HG02973 (cell line): ENCODE data around the gene ABCC9.
"Not testable (repeated sequence)": the region's sequence is repeated elsewhere in the genome, so short reads cannot be mapped to it uniquely, and the experiment has no call there.

Experiments used
- ATAC-seq: cut with Tn5 transposase; IDR thresholded peaks from one replicate; pipeline ENCODE4 v1.9.1; 2021; ENCODE audit warnings: moderate library complexity; ENCODE audit not compliant: unreplicated experiment

The ABCC9 gene

DNA sequence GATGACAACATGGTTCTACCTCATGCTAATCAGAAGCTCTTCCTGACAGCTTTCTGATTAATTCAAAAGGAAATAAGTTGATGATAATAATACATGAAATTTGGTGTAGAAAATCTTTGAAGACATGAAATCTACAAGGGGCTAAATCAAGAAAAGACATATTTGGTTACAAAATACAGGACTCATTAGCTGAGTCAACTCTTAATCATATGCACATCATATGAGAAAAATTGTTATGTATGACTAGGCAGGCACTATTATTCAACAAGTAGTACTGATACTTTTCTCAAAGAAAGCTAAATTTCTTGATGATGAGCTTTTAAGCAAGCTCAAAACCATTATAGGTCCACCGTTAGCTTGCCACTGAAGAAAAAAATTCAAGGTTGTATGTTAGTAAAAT lies 7.1 kb downstream of the ABCC9 start:
- ATAC-seq, result no peak

DNA sequence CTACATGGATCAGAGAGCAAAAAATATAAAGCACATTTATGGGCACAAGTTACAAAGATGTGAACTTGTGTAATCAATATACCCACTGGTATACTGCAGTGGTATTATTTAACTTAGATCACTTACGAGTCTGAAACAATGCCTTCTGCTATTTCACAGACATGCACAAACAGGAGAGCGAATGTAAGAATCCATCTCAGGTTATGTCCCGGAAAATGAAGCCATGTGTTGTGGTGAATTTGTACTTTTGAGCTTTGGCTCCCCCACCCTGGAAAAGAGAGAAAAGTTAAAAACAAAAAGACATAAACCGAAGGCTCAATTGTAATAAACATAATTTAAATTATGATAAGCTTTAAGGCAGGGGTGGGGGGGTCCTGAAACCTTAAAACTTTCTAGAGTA lies 7.6 kb downstream of the ABCC9 start:
- no peak for ATAC-seq

DNA sequence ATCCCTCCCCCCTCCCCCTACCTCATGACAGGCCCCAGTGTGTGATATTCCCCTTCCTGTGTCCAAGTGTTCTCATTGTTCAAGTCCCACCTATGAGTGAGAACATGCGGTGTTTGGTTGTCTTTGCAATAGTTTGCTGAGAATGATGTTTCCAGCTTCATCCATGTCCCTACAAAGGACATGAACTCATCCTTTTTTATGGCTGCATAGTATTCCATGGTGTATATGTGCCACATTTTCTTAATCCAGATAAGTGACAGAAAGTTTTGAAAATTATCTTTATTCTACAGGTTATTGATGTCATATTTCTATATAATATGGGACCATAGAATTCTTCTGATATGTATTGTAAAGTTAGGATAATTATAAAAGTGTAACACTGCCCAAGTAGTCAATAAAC lies 11.3 kb downstream of the ABCC9 start:
- not testable (repeated sequence) for ATAC-seq

- ATAC-seq, result no peak
These were observed 15.8 kb downstream of the ABCC9 start for GRCh38 chr12:21925296-21925913.

DNA sequence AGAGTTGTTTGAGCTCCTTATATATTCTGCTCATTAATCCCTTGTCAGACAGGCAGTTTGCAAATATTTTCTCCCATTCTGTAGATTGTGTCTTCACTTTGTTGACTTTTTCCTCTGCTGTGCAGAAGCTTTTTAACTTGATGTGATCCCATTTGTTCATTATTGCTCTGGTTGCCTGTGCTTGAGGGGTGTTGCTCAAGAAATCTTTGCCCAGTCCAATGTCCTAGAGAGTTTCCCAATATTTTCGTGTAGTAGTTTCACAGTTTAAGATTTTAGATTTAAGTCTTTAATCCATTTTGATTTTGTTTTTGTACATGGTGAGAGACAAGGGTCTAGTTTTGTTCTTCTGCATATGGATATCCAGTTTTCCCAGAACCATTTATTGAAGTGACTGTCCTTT lies 19.8 kb downstream of the ABCC9 start:
- ATAC-seq, result no peak

DNA sequence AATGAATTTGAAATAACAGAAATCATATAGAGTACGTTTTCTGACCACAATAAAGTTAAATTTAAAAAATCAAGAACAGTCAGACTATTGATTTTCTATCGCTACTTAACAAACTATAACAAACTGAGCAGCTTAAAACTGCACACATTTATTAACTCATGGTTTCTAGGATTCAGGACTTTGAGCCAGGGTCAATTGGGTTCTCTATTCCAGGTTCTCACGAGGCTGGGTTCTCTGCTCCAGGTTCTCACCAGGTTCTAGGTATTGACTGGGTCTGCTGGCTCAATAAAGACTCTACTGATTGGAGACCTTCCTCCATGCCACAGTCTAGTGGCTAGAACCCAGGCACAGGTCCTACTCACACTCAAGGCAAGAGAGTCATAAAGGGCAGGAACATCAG lies 22.8 kb downstream of the ABCC9 start:
- no peak for ATAC-seq

GRCh38 chr12:21913823-21914222 lies 27.4 kb downstream of the ABCC9 start:
- ATAC-seq, result no peak

GRCh38 chr12:21912318-21912717 lies 28.9 kb downstream of the ABCC9 start:
- ATAC-seq, result no peak

GRCh38 chr12:21911832-21912231 lies 29.4 kb downstream of the ABCC9 start:
- no peak for ATAC-seq

DNA sequence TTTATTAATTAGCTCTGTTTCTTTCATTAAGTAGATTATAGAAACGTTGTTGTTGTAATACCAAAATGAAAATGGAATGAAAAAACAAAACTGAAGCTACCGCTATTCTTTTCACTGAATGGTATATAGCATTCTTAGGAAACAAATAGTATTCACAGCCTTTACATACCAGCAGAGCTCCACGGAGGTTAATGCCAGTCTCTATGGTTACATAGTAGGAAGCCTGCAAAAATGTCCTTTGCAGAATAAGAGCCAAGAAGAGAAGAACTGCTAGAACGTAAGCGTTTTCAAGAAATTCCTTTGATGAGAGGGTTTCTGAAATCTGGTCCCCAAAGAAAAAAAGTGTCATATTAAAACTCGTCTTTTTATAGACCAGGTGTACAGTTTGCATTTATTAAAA lies 30.6 kb downstream of the ABCC9 start:
- ATAC-seq, result no peak

- no peak for ATAC-seq
These were observed 33.0 kb downstream of the ABCC9 start for GRCh38 chr12:21907948-21908837.

GRCh38 chr12:21906919-21907493 lies 34.2 kb downstream of the ABCC9 start:
- ATAC-seq, result no peak

DNA sequence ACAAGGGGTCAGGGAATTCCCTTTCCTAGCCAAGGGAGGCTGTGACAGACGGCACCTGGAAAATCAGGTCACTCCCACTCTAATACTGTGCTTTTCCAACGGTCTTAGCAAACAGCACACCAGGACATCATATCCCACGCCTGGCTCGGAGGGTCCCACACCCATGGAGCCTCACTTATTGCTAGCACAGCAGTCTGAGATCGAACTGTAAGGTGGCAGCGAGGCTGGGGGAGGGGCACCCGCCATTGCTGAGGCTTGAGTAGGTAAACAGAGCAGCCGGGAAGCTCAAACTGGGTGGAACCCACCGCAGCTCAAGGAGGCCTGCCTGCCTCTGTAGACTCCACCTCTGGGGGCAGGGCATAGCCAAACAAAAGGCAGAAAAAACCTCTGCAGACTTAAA lies 41.7 kb downstream of the ABCC9 start:
- ATAC-seq, result not testable (repeated sequence)

DNA sequence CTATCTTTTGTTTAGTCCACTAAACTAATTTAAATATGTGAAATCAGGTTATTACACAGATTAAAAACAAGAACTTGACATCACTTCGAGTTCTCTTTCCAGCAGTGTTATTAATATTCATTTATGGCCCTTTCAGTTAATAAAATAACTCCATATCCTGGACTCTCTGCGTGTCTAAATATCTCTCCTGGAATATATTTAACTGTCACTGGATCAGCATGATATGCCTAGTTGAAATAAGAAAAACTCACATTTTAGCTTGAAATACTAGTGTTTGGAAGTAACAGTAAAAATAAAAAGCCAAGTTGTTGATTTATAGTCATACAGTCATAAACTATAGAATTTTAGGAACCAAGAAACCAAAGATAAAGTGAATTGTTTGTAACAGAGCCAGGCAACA lies 45.6 kb downstream of the ABCC9 start:
- no peak for ATAC-seq

DNA sequence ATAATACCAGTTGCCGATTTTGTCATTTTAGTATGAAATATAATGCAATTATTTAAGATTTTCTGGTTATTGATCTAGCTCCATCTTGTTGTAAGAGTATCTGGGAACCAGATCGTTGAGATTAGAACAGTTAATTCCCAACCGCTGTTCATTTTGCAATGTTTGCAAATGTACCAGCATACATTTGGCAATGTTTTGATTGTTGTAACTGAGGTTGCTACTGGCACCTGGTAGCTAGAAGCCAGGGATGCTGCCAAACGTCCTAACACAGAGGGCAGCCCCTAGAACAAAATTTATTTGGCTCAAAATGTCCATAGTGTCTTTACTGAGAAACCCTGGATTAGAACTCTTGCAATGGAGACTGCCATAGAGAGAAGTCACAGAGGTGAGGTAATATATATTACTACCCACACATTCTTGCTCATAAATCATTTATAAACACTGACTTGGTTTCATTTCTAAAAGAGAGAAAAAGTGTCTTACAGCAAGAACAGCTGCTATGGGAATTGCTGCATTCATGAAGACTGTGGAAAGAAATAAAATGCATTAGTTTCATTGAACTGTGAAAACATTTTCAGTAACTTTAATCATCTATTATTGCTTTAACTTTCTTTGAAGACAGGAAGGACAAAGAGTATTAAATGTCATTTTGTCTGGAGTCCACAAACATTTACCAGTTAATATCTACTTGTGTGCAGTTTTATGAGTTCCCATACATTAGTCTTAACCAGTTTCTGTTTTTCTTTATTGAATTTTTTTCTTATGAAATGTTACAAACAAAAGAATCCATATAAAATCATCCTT lies 46.2 kb downstream of the ABCC9 start:
- ATAC-seq, result no peak

DNA sequence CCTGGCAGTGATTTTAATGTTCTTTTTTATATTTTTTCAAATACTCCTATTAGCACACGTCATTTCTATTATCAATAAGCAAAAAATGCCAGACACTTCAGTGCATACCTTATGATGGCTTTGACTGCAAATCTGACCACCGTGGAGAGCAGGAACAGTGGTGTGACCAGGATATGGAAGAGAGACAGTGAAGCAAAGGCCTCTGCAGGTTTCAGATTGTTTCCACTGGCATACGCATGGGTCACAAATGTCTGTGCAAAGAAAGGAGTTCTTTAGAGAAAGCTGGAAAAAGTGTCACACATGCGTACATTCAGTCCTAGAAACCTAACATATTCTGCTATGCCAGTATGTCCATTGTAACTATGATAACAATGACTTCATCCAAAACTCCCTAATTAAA lies 47.3 kb downstream of the ABCC9 start:
- no peak for ATAC-seq

DNA sequence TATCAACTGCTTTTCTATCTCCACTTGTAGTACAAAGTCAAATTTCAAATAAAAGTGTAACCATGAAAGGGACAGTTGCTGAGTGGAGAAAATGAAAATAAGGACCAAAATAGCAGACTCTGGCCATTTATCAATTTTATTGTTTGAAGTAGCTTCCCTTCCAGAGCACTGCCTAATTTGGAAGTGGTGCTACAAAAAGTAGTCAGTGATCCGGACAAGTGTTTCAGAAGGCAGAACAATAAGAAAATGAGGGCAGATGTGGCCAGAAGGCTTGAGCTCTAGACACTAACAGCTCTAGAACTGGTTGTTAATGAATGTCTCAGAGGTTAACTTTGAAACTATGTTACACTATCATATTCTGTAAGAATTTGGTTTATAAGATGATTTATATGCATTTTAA lies 48.9 kb downstream of the ABCC9 start:
- no peak for ATAC-seq

DNA sequence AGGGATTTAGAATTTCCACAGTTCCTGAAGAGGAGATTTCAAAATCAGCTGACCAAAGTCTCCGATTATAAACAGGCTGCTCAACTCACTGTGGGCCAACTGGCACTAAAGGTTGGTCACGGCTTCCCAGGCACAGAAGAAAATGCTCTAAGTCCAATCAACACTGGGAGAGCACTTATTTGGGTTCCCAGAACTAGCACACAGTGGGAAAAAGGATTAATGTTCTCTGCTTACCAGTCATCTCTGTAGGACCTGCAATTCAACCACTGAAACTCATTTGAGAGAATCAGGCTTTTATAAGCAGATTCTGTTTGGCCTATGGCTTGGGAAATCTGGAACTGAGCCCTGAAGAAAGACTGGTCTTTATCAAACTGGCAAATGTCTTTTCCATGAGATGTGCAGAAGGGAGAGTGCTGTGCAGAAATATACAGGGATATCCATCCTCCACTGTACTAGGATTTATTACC lies 49.4 kb downstream of the ABCC9 start:
- ATAC-seq, result no peak

DNA sequence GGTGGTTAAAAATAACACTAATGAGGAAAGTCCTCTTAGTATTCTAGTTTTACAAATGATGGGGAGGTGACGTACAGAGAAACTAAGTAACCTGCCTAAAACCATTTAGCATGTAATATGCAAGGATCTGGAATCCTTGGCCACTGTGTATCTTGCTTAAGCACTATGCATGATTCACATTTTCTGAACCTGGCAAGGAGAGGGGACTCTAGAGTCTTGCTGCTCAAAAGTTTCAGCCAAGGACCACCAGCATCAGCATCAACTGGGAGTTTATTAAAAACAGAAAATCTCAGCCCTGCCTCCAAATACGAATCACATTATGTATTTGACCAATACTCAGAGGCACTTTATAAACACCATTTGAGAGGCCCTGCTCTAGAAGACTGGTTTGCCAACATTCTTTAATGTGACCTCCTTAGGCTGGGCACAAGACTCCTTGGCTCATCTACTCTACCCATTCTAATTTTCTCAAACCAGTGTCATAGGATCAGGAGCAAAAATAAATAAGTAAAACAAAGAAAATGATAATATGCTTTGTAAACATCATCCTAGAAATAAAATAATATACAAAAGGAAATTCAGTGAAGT lies 52.9 kb downstream of the ABCC9 start:
- no peak for ATAC-seq

DNA sequence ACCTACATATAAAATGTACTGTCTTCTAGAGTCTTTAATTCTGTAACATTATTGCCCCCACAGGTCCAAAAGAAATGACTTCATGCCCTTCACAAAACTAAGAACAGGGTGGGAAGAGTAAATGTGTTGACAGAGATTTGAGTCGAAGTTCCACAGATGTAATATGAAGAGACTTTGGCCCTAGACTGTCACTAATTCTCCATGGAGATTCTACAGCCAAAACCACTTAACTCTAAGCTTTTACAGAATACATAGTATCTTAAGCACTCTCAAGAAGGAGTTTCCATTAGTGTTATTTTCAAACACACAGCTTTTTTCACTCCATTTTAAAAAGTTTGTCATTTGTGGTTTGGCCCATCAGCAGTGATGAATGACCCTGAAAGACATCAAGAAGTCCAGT lies 56.3 kb downstream of the ABCC9 start:
- ATAC-seq, result no peak

- no peak for ATAC-seq
These were observed 58.6 kb downstream of the ABCC9 start for GRCh38 chr12:21882635-21883034.
